Stimulated activated CD4-positive, alpha-beta T cell treated with anti-CD3 and anti-CD28 coated beads, Interleukin-1b, Interleukin-23, amount 100 ng/mL, for 24 hours (primary cell): ENCODE measurements around the gene INF2.
"Not testable (repeated sequence)": the region's sequence is repeated elsewhere in the genome, so short reads cannot be mapped to it uniquely, and the experiment has no call there.

ENCODE experiments used
- DNase-seq, 4 experiments: peaks; one replicate each; pipeline ENCODE4 v3.0.0-alpha.2; 2020; ENCODE audit warnings: low read depth in 4 of 4, low spot score in 1 of 4

INF2 gene

DNA sequence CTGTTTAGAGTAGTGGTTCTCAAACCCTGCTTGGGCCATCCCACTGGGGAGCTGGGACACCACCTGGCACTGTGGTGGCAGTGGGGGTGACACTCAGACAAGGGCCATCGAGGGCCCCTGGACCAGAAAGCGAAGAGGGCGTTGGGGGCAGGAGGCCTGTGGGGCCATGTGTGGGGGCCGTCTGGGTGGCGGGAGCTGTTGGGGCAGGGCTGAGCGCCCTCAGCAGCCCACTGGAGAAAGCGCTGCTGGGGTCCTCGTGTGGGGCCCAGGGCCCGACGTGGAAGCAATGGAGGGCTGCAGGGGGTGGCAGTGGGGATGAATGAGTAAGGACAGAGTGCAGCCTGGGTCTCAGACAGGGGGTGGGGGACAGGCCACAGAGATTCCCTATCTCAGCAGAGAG is 28.7 kb downstream of the INF2 start:
- no peak for DNase-seq

DNA sequence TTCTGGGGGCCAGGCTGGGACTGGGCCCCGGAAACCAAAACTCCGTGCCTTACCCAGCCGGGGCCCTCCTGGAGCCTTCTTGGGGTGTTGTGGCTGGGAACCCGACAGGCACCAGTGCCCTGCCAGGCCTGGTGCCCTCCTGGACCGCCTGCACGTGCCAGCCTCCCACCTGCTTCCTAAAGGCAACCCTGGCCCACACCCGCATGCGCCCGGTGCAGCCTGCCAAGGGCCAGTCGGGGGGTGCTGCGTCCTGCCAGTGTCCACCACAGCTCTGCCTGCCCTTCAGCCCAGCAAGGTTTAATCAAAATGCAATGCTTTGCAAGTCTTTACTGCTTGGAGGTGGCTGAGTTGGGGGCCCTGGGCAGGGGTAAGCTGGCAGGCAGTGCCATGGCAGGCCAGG is 29.5 kb downstream of the INF2 start:
- DNase-seq: no peak

DNA sequence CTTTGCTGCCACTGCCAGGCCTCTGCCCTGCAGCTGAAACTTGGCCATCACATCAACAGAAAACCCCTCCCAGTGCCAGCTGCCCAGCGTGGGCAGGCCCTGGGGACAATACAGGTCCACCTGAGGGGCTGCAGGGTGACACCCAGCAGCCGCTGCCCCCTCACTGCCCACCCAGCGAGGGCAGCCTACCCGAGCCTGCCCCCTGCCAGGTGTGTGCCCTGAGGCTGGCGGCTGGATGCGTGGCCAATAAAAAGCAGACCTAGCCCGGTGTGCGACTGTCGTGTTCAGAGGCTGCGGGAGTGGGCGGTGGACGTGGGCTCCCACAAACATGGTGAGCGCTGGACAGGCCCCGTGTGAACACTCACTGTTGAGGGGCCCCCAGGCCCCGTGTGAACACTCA is 29.9 kb downstream of the INF2 start:
- DNase-seq: no peak

DNA sequence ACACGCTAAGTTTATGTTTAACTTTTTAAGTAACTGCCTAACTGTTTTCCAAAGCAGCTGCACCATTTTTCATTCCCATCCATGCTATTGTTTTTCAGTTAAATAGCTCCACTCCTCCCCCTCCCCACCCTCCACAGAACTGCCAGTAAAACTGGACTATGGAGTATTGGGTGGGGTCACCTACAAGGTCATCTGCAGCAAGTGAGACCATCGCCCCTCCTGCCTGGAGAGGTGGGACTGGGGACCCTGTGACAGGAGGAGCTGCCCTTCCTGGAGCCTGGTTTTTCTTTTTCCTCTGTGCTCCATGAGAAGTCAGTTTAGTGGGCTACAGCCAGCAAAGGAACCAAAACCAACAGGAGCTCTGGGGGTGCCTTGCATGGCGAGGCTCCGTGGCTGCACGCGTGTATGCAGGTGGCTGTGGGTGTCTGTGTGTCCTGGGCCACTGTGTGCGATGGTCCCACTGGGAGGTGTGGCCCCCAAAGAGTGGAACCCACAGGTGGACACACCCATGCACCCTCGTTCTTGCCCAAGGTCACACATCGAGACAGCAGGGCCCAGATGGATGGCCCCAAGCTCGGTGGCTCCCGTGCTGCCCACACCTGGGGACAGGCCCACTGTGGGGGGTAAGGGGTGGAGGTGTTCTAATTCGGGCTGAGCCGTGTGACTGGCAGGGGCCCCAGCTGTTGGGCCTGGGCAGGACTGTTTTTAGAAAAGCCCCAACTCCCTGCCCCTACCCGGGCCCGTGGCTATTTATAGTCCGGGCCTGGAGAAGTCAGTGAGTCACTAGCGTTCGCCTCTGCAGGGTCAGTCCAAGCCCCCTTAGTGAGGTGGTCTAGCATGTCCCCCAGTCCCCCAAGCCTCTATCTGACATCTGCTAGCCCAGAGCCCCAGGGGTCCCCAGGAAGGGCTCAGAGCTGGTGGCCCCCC is 32.4 kb downstream of the INF2 start:
- DNase-seq: no peak

DNA sequence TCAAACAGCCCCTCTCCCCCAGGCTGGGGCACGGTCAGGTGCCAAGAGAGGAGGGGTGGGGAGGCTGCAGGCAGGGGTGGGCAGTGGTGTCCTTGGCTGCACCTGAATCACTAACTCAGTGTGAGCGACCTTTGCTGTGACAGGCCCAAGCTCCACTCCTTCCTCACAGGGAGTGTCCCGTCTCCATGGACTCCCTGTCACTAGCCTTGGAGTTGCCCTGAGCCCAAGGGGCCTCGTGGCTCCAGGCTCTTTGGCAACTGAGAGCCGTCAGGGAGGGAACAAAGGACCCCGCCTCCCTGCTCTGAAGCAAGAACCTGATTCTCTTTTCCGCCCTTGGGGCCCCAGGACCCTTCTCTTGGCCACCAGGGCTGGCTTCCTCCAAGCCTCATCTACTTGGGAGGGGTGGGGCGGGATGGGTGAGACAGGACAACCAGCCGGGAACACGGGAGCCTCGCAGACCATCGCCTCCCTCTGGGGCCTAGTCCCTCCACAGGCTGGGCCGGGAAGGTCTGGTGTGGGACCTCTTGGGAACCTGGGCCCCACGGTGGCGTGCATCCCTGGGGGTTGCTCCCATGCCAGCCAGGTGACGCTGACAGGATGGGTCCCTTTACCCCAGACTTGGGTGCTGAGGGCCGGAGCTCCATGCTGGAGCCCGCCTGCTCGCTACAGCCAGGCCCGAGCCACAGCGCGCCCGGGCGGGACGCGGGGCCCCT is 33.7 kb downstream of the INF2 start:
- no peak for DNase-seq

DNA sequence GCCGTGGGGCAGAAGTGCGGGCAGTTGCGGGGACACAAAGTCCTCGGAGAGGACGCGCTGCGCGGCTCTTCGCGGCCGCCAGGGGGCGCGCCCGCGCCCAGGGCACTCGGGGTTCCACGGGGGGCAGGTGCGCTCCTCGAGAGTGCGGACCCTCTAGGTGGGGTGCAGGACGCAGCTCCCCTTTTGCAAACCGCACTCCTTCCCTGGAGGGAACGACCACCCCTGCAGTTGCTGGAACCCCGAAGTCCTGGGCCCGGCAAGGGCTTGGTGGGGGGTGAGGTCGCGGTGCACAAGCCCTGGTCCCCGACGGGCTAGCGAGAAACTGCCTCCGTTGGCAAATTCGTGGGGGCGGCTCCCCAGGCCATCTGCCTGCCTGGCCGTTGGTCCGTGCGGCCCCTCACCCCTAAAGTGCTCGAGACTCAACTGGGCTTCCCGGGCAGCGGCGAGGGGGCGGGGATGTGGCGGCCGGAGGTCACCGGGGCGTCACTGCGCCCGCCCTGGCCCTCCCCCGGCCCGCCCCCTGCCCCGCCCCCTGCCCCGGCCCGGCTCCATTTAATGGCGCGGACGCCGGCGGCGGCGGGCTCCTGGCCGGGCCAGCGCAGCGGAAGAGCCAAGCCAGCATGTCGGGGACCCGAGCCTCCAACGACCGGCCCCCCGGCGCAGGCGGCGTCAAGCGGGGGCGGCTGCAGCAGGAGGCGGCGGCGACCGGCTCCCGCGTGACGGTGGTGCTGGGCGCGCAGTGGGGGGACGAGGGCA is 34.4 kb downstream of the INF2 start, which contains the start of gene ADSS1:
TSS of gene ADSS1 (plus strand) at position 579 of the 756 bp plus-strand sequence. CDS start at position 621, 42 bp downstream.
- DNase-seq: peak; percentile 24 to 45 (median 30)

DNA sequence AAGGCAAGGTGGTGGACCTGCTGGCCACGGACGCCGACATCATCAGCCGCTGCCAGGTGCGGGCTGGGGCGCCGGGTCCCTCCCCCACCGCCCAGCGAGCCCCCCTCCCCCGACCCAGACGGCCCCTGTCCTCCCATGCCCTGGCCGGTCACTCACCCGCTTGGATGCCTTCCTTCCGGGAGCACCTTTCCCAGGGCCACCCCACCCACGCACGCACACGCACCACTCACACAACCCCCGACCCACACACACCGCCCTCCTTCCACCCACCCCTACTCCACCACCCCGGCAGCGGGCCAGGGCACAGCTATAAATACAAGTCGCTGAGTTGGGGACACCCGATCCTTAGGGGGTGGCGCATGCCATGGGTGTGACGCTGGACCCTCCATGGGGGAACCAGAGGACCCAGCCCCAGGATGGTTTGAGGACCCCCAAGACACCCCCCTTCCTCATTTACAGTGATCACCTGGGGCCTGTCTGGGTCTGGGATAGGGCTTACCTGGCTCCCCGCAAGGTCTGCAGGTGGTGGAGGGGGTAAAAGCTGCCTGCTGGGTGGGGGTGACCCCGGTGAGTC is 35.1 kb downstream of the INF2 start:
- DNase-seq: no peak

DNA sequence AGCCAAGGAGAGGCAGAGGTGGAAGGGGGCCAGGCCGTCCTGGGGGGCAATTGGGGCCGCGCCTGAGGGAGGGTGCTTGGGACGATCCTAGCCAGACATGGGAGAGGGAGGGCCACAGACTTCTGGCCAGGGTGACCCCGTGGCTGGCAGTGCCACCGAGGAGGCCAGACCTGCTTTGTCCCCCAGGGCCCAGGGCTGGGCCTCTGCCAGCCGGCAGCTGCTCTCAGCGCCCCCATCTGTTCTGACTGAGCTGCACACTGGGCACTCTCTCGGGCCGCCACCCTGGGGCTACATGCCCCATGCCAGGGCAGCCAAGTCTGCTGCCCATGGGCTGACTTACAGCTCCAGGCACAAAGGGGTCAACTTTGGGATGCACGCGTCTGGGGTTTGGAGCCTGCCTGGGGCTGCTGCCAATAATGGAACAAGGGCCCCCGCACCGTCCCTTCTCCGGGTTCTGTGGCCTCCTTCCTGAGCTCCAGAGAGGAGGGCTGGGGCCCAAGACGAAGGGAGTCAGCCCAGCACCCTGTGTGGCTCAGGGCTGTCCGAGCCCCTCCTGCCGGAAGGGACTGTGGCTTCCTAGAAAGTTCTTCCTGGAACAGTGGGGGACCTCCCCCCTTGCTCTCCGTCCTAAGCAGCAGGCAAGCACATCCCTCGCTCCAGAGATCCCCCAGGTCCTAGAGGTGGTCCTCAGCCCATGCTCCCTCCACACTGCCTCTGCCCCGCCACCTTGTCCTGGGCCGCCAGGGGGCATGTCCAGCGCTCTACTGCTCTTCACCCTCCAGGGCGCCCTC is 35.8 kb downstream of the INF2 start:
- no peak for DNase-seq

DNA sequence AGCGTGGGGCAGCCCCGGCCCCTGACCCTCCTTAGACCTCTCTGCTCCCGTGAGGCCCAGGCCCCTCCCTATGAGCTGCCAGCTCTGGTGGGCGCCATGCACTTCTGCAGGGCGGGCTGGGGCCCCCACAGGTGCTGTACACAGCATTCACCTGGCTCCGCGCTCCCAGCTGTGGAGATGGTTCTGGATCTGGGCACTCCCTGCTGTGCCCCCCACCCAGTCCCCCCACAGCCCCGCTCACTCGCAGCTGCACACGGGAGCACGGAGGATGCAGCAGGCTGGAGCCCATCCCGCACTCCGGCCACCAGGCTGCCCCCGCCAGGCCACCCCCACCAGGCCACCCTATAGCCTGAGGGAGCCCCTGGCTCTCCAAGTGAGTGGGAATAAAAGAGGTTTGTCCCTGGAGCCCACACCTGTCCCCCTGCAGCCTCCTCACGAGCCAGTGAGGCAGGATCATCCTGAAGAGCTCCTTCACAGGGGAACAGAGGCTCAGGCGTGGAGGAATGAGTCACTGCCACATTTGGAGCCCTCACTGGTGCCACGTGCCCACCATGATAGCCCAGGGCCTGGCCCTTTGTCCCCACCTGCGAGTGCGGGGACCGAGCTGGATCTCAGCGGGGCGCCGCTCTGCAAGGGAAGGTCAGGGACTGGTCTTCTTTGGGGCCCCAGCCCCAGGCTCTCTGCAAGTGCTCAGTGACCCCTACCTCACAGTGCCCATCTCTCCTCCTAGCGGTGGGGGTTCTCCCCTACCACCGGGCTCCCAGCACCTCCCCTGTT is 36.5 kb downstream of the INF2 start:
- no peak for DNase-seq

DNA sequence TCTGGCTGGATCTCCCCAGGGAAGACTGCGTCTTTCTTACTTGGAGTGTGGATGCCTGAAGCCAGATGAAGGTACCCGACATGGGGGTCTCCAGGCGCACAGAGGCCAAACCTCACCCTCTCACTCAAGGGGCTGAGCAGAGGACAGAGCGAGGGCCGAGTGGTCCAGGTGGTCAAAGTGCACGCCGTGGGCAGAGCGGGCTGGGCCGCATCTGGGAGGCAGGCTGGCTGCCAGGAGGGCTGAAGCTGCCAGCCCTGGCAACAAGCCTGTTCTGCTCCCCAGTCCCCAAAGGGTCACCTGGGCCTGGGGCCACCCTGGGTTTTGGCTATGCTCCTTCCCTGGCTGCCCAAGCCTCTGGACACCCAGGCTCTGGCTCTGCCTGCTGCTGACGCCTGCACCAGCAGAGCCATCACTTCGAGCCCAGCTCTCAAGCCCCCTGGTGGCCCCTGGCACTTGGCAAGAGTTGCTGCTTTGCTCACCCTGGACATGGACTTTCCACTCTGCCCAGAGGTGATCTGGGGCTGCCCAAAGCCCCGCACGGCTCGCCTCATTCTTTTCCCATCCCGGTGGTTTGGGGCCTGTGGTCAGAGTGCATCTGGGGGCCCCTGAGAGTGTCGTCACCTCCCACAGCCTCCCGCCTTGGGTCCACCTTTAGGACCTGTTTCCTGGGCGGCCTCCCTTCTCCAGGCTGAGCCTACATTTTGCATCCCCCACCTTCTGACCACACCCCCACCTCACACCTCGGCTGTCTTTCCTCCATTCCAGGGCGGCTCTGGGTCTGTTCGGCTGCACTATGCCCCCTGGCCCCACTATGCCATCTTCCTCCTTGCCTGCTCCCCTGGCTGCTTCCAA is 37.4 kb downstream of the INF2 start:
- no peak for DNase-seq

DNA sequence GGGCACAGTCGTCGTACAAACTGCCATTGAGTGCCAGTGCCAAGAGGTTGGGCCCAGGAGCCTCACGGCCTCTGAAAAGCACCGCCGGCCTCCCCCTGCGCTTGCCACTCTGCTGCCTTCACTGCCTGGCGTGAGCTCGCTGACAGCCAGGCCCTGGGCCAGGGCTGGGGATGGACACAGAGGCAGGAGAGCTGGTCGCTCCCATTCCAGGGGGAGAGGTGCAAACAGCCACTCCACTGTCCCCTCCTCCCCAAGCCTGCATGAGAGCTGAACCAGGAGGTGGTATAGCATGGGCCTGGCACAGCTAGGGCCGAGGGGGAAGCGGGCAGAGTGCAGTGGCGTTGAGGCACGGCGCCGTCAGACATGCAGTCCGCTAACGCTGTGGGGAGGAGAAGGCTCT is 39.2 kb downstream of the INF2 start:
- DNase-seq: no peak

DNA sequence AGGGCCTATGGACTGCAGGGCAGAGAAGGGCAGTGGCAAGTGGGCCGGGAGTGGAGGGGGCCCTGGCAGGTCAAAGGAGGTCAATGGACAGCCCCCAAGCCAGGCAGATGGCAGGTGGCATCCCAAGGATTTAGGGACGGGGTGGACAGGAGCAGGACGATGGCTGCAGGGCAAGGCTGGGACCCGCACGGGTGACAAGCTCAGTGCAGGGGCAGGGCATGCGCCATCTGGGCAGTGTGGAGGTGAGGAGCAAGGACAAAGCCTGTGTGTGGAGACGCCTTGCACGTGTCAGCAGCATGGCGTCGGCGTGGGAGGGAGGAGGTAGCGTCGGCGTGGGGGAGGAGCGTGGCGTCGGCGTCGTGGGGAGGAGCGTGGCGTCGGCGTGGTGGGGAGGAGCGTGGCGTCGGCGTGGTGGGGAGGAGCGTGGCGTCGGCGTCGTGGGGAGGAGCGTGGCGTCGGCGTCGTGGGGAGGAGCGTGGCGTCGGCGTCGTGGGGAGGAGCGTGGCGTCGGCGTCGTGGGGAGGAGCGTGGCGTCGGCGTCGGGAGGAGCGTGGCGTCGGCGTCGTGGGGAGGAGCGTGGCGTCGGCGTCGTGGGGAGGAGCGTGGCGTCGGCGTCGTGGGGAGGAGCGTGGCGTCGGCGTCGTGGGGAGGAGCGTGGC is 39.9 kb downstream of the INF2 start:
- DNase-seq: not testable (repeated sequence)

DNA sequence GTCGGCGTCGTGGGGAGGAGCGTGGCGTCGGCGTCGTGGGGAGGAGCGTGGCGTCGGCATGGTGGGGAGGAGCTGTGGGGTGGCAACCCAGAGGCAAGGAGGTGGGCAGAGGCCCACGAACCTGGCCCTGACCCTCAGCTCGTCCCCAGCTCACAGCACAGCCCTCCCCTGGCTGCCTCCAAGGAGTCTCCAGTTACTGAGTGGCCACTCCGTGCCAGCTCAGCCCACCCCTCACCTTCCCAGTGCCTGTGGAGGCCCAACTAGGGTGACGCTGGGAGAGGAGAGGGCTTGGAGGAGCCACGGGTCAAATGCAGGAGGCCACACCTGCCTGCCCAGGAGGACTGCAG is 40.4 kb downstream of the INF2 start:
- no peak for DNase-seq

DNA sequence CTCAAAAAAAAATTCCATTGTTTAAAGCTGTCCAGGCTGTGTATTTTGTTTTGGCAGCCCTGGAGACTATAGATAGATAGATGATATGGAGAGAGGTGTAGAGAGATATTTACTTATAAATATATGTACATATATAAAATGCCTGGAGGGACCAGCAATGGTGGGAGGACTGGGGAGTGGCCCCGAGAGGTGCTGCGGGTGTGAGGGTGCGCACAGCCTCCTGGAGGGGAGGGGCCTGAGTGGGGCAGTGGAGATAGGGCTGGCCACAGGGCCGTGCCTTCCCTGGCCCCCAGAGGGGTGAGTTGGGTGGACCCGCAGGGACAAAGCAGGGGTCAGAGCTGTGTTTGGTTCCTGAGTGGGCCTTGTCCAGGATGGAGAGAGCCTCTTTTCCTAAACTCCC is 41.1 kb downstream of the INF2 start:
- DNase-seq: no peak

DNA sequence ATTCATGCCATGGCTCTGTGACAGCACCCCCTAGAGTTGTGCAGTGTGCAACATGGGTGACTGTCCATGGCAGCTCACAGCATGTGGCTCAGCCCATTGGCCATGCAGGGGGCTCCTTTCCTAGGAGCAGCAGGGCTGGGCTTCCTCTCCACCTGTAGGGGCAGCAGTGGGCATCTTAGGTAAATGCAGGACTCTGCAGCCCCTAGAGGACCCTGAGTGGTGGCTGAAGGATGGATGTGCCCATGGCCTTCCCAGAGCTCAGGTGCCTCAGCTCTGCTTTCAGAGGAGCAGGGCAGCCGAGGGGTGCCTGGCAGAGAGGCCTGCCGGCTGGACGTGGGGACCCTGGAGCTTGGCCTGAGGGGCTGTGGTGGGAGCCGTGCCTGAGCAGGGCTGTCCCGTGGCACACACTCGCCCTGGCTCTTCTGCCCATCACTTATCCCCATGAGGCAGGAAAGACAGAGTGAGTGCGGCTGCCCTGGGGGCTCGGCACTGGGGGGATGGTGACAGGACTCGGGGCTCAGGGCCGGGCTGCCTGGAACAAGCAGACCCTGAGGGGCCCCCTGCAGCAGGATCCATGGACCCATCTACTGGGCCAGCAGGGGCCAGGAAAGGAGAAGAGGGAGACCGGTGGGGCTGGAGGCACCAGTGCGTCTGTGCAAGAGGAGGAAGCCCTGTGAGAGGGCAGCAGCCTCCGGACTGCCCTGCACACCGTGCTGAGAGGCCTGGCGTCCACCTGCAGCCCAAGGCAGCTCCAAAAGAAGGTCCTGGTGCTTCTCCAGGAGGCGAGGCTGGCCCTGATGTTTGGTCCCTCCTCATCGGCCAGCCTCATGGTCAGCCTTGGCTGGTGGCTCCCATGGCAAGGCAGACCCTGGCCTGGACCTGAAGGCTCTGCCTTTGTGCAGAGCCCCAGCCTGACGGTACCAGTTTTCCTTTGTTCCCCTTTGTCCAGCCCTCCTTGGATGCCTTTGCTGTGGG is 42.2 kb downstream of the INF2 start:
- DNase-seq: no peak

DNA sequence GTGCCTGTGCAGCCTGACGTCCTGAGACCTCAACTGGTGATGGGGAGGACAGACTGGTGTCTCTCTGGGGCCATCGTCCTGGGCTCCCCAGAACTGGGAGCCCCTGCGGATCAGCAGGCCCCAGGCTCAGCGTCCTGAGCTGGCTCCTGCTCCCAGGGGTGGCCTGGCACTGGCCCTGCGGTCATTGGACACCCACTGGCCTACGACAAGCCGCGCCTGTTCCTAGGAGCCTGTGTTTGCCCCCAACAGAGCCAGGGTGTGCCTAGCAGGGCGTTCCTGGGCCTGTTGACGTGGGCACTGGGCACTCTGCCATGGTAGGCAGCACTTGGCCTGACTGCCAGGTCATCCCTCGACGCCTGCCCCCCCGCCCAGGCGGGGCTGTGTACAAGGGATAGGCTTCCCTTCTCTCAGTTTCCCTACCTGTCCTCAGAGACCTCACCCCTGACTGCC is 43.0 kb downstream of the INF2 start:
- no peak for DNase-seq
